Fibroblast of lung (primary cell): ENCODE data around the gene RAB37.

Experiments used
- EZH2 ChIP-seq: IDR thresholded peaks from 2 replicates; pipeline ENCODE4 v1.5.1; 2012; ENCODE audit warnings: low read length, control low read depth, mild to moderate bottlenecking; ENCODE audit errors: missing control alignments
- TF ChIP-seq, protein P1 (sequence below), 2 donors: IDR thresholded peaks in 1 of 2; conservative IDR thresholded peaks in 1 of 2; 1 replicate in 1 of 2; 2 replicates in 1 of 2; pipeline ENCODE4 v1.5.1; 2011 to 2012; ENCODE audit warnings: low read length in 2 of 2, control low read depth in 1 of 2, inconsistent platforms in 1 of 2, low read depth in 1 of 2, mild to moderate bottlenecking in 1 of 2

- TF ChIP-seq, protein P1, sequence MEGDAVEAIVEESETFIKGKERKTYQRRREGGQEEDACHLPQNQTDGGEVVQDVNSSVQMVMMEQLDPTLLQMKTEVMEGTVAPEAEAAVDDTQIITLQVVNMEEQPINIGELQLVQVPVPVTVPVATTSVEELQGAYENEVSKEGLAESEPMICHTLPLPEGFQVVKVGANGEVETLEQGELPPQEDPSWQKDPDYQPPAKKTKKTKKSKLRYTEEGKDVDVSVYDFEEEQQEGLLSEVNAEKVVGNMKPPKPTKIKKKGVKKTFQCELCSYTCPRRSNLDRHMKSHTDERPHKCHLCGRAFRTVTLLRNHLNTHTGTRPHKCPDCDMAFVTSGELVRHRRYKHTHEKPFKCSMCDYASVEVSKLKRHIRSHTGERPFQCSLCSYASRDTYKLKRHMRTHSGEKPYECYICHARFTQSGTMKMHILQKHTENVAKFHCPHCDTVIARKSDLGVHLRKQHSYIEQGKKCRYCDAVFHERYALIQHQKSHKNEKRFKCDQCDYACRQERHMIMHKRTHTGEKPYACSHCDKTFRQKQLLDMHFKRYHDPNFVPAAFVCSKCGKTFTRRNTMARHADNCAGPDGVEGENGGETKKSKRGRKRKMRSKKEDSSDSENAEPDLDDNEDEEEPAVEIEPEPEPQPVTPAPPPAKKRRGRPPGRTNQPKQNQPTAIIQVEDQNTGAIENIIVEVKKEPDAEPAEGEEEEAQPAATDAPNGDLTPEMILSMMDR (conservative IDR thresholded peaks at IDR 0.05 in 1 of 2, IDR thresholded peaks at IDR 0.05 in 1 of 2; ENCODE audit: low read depth in 1 of 2, low read length in 2 of 2), result no peak
- no peak for TF ChIP-seq EZH2
These were observed 15.4 kb downstream of the RAB37 start for GRCh38 chr17:74752415-74752814.
